GM18870 (cell line): ENCODE results near the gene CDC20B.
A peak's percentile ranks its signal among the peaks of the same experiment; 100 is the strongest.
"Not testable (repeated sequence)": the region's sequence is repeated elsewhere in the genome, so short reads cannot be mapped to it uniquely, and the experiment has no call there.

ENCODE experiments used
- ATAC-seq: cut with Tn5 transposase; IDR thresholded peaks from one replicate; pipeline ENCODE4 v1.9.1; 2021; ENCODE audit warnings: moderate library complexity; ENCODE audit not compliant: unreplicated experiment

Gene CDC20B

GRCh38 chr5:55160493-55161209, 12.3 kb downstream of the CDC20B start:
- no peak for ATAC-seq

GRCh38 chr5:55159763-55160492, 13.0 kb downstream of the CDC20B start, which contains the start of gene GPX8:
GPX8 (plus strand) TSS chr5:55160171; CDS start chr5:55160193, 22 bp downstream.
- no peak for ATAC-seq

GRCh38 chr5:55154873-55155272, 18.1 kb downstream of the CDC20B start:
- no peak for ATAC-seq

GRCh38 chr5:55151923-55152842, 20.8 kb downstream of the CDC20B start:
- no peak for ATAC-seq

- no peak for ATAC-seq
Measured at GRCh38 chr5:55149308-55149795, 23.6 kb downstream of the CDC20B start.

GRCh38 chr5:55146543-55147151, 26.3 kb downstream of the CDC20B start:
- ATAC-seq = peak; percentile 77

GRCh38 chr5:55146080-55146479, 26.9 kb downstream of the CDC20B start:
- no peak for ATAC-seq

- no peak for ATAC-seq
Measured at GRCh38 chr5:55143624-55144023, 29.4 kb downstream of the CDC20B start.

GRCh38 chr5:55141945-55142690, 30.9 kb downstream of the CDC20B start:
- ATAC-seq = no peak

- ATAC-seq = no peak
Measured at GRCh38 chr5:55140908-55141665, 31.9 kb downstream of the CDC20B start.

GRCh38 chr5:55136521-55136920, 36.5 kb downstream of the CDC20B start:
- ATAC-seq = no peak

- ATAC-seq = no peak
Measured at GRCh38 chr5:55134053-55134722, 38.8 kb downstream of the CDC20B start.

- no peak for ATAC-seq
Measured at GRCh38 chr5:55123365-55123764, 49.6 kb downstream of the CDC20B start.

GRCh38 chr5:55114061-55114460, 58.9 kb downstream of the CDC20B start:
- ATAC-seq = no peak

GRCh38 chr5:55113327-55113726, 59.6 kb downstream of the CDC20B start:
- ATAC-seq = no peak

GRCh38 chr5:55110217-55110616, 62.8 kb downstream of the CDC20B start:
- ATAC-seq = no peak

- ATAC-seq = no peak
Measured at GRCh38 chr5:55108661-55109060, 64.3 kb downstream of the CDC20B start.

GRCh38 chr5:55105976-55106375, 67.0 kb downstream of the CDC20B start:
- not testable (repeated sequence) for ATAC-seq
